Measurements from ENCODE around the gene CARD10. TPM values are rescaled to one million over a fixed set of nuclear protein-coding genes. Genes with fewer than 3 reads are reported as not detected.

CARD10 gene
- total and polyA plus RNA-seq, 4 donors = 6.8 to 16.3 (median 10.2) TPM

GRCh38 chr22:37509059-37509860 lies 10.0 kb downstream of the CARD10 start:
- Histone ChIP-seq H3K4me3 (no peak overlapping the region), H3K27me3 (ENCODE audit: control insufficient read depth in 3 of 3, insufficient read depth in 3 of 3, low read length in 2 of 3) (no peaks in the 10 kb centered on the region), H3K9ac (ENCODE audit: insufficient read depth in 1 of 2, low read length in 2 of 2) (no peak overlapping the region), H3K36me3 (ENCODE audit: control insufficient read depth in 4 of 4, insufficient read depth in 4 of 4, low read length in 4 of 4) (peaks cover 0 to 7% (median 0%) of the 10 kb centered on the region in 4 donors), H3K4me1 (ENCODE audit: control insufficient read depth in 5 of 5, insufficient read depth in 5 of 5, low read length in 5 of 5) (peaks cover 0 to 29% (median 16%) of the 10 kb centered on the region in 5 donors), H3K27ac (ENCODE audit: low read depth in 1 of 2, low read length in 1 of 2) (peak overlapping the region; percentile 68 to 71), H3K9me3 (ENCODE audit: control insufficient read depth in 4 of 4, insufficient read depth in 3 of 4, low read length in 3 of 4) (no peaks in the 10 kb centered on the region)
- ATAC-seq (ENCODE audit: insufficient read depth, low FRiP score) (no peak), DNase-seq (peak in 1 of 3 donors; percentile 47)
- TF ChIP-seq, protein P1, sequence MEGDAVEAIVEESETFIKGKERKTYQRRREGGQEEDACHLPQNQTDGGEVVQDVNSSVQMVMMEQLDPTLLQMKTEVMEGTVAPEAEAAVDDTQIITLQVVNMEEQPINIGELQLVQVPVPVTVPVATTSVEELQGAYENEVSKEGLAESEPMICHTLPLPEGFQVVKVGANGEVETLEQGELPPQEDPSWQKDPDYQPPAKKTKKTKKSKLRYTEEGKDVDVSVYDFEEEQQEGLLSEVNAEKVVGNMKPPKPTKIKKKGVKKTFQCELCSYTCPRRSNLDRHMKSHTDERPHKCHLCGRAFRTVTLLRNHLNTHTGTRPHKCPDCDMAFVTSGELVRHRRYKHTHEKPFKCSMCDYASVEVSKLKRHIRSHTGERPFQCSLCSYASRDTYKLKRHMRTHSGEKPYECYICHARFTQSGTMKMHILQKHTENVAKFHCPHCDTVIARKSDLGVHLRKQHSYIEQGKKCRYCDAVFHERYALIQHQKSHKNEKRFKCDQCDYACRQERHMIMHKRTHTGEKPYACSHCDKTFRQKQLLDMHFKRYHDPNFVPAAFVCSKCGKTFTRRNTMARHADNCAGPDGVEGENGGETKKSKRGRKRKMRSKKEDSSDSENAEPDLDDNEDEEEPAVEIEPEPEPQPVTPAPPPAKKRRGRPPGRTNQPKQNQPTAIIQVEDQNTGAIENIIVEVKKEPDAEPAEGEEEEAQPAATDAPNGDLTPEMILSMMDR (IDR thresholded peaks at IDR 0.05; ENCODE audit: control extremely low read depth, extremely low read depth) = no peak
- 52 to 75% methylated on average over 9 of the region's 10 CpGs for WGBS, 2 donors

- peak overlapping the region in 1 of 2 donors; percentile 68 for H3K27ac ChIP-seq (ENCODE audit: low read depth in 1 of 2, low read length in 1 of 2)
- TF ChIP-seq, protein P1 (IDR thresholded peaks at IDR 0.05; ENCODE audit: control extremely low read depth, extremely low read depth) = no peak
Measured at GRCh38 chr22:37508431-37508992, 10.7 kb downstream of the CARD10 start.

DNA sequence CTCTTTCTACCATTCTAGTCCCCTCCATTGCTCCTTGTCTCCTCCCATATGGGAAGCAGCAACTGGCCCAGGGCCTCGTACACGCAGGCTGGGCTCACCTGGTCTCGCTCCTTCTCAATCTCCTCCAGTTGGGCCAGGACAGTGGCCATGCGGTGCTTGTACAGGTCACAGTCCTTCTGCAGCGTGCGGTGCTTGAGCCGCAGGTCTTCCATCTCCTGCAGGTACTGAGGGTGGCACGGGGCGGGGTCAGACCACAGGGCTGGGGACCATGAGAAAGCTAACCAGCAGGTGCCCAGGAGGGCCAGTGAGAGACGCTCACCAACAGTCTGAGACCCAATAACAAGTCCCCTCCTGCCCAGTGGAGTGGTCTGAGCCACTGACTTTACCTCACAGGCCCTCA lies 11.5 kb downstream of the CARD10 start:
- H3K9me3 ChIP-seq (ENCODE audit: control insufficient read depth in 4 of 4, insufficient read depth in 3 of 4, low read length in 3 of 4) = no peaks in the 10 kb centered on the region
- H3K4me1 ChIP-seq (ENCODE audit: control insufficient read depth in 5 of 5, insufficient read depth in 5 of 5, low read length in 5 of 5) = peaks cover 0 to 29% (median 16%) of the 10 kb centered on the region in 5 donors
- TF ChIP-seq, protein P1 (IDR thresholded peaks at IDR 0.05; ENCODE audit: control extremely low read depth, extremely low read depth) = no peak
- no peak for DNase-seq
- WGBS, 2 donors = 97% methylated on average over 10 of the region's 10 CpGs
- H3K4me3 ChIP-seq = no peak overlapping the region
- H3K27ac ChIP-seq (ENCODE audit: low read depth in 1 of 2, low read length in 1 of 2) = no peak overlapping the region
- ATAC-seq (ENCODE audit: insufficient read depth, low FRiP score) = no peak
- peaks cover 0 to 7% (median 0%) of the 10 kb centered on the region in 4 donors for H3K36me3 ChIP-seq (ENCODE audit: control insufficient read depth in 4 of 4, insufficient read depth in 4 of 4, low read length in 4 of 4)
- no peaks in the 10 kb centered on the region for H3K27me3 ChIP-seq (ENCODE audit: control insufficient read depth in 3 of 3, insufficient read depth in 3 of 3, low read length in 2 of 3)
- no peak overlapping the region for H3K9ac ChIP-seq (ENCODE audit: insufficient read depth in 1 of 2, low read length in 2 of 2)

More at GRCh38 chr22:37508431-37508992, 10.7 kb downstream of the CARD10 start:
- no peak overlapping the region for H3K9ac ChIP-seq (ENCODE audit: insufficient read depth in 1 of 2, low read length in 2 of 2)
- DNase-seq = peak in 1 of 3 donors; percentile 42
- ATAC-seq (ENCODE audit: insufficient read depth, low FRiP score) = no peak
- no peaks in the 10 kb centered on the region for H3K9me3 ChIP-seq (ENCODE audit: control insufficient read depth in 4 of 4, insufficient read depth in 3 of 4, low read length in 3 of 4)
- H3K4me3 ChIP-seq = no peak overlapping the region
- peaks cover 0 to 29% (median 16%) of the 10 kb centered on the region in 5 donors for H3K4me1 ChIP-seq (ENCODE audit: control insufficient read depth in 5 of 5, insufficient read depth in 5 of 5, low read length in 5 of 5)
- WGBS, 2 donors = 58 to 73% methylated on average over 22 of the region's 22 CpGs
- H3K36me3 ChIP-seq (ENCODE audit: control insufficient read depth in 4 of 4, insufficient read depth in 4 of 4, low read length in 4 of 4) = peaks cover 0 to 7% (median 0%) of the 10 kb centered on the region in 4 donors
- H3K27me3 ChIP-seq (ENCODE audit: control insufficient read depth in 3 of 3, insufficient read depth in 3 of 3, low read length in 2 of 3) = no peaks in the 10 kb centered on the region

Measured in lung (tissue), 12 donors.